Measurements from ENCODE around the gene DYNC1H1.
"Not testable (repeated sequence)": the region's sequence is repeated elsewhere in the genome, so short reads cannot be mapped to it uniquely, and the experiment has no call there.

The DYNC1H1 gene

DNA sequence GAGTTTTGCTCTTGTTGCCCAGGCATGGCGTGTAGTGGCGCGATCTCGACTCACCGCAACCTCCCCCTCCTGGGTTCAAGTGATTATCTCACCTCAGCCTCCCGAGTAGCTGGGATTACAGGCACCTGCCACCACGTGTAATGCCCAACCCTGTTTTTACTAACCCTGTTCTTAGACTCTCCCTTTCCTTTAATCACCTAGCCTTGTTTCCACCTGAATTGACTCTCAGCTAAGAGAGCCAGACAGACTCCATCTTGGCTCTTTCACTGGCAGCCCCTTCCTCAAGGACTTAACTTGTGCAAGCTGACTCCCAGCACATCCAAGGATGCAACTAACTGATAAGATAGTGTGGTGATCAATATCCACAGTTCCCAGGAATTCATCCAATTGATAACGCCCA lies 100.2 kb downstream of the DYNC1H1 start:
- not testable (repeated sequence) for DNase-seq (ENCODE audit: low spot score)

DNA sequence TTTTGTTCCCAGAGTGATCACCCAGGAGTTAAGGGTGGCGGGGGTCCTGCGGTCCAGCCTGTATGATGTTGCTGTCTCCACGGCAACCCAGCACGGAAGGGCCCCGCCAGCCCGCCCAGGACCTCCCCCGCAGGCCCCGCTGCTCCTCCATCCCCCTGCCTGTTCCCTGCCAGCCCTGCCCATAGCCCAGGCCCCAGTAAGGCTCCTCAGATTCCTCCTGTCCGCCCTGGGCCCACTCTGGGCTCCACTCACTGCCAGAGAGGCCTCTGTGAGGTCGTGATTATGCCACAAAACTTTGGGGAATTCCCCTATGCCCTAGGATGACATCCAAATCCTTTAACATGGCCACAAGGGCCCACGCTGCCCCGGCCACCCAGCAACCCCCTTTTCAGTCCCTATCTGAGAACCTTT lies 101.7 kb downstream of the DYNC1H1 start:
- no peak for DNase-seq (ENCODE audit: low spot score)

DNA sequence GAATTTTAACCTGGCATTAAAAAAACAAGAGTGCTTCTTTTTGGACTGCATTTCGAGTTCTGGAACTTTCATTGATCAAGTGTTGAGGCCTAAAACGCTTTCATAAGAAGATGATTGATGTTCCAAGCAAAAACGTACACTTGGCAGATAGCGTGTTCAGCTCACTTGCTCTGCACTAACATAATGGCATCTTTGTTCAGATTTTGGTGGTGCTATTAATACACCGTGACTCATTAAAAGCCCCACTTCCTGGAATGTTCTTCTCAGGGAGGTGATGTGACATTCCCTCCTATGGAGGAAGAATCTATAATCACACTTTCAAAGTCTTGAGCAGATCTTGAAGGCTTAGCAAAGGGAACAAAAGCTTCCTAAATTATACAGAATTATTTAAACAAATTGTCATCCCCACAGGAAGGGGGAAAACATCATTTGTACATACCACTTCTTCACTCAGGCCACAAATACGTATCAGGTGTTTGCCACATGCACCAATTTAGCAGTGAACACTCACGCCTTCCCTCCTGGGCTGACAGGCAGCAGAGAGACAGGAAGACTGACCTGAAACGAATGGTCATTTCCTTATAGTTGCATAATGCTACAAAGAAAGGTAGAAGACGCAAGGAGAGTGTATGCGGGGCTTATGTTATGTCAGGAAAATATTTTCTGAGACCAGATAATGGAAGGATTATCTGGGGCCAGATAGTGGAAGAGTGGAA lies 107.1 kb downstream of the DYNC1H1 start:
- DNase-seq (ENCODE audit: low spot score): no peak

DNA sequence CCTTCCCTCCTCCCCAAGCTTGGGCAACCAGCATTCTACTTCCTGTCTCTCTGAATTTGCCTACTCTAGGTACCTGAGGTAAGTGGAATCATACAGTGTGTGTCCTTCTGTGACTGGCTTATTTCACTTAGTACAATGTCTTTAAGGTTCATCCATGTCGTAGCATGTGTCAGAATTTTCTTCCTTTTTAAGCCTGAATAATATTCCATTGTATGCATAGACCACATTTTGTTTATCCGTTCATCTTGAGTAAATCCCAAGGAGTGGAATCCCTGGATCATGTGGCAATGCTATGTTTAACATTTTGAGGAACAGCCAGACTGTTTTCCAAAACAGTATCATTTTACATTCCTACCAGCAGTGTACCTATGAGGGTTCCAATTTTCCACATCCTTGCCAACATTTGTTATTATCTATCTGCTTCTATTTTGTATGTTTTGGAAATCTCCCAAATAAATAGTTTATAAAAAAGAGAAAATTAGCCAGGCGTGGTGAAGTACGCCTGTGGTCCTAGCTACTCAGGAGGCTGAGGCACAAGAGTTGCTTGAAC lies 110.1 kb downstream of the DYNC1H1 start:
- no peak for DNase-seq (ENCODE audit: low spot score)

DNA sequence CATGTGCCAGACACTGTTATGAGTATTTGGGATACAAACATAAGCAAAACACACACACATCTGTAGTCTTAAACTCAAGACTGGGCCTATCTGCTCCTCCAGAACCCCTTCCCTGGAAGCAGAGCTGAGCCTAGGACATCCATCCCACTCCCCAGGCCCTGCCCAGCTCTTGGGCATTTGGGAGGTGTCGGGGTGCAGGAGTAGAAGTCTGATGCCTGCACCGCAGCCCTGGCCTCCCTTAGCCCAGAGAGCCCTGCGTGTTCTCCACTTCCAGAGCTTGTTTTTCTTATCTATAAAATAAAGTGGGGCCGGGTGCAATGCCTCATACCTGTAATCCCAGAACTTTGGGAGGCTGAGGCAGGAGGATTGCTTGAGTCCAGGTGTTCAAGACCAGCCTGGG lies 110.8 kb downstream of the DYNC1H1 start:
- DNase-seq (ENCODE audit: low spot score): no peak

DNA sequence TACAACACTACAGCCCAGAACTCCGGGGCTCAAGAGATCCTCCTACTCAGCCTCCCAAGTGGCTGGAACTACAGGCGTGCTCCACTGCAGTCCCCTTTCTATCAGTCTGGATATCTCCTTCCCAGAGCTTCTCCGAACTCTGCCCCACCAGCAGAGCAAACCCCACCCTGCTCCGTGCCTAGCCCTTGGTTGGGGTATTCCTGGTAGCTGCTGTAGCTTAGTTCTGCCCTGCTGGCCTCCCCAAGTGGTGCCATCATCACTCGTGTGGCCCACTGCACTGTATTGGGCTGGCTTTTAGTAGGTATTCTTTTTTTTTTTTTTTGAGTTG lies 113.0 kb downstream of the DYNC1H1 start:
- DNase-seq (ENCODE audit: low spot score): no peak

DNA sequence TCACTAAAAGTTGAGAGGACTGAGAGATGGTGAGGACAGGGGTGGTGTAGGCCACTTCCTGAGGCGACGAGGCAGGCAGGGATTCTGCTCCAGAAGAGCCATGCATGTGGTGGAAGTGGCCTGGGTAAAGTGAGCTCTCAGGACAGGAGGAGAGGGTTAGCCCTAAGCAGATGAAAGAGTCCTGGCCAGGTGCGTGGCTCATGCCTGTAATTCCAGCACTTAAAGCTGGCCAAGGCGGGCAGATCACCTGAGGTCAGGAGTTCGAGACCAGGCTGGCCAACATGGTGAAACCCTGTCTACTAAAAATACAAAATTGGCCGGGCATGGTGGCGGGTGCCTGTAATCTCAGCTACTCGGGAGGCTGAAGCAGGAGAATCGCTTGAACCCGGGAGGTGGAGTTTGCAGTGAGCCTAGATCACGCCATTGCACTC lies 114.0 kb downstream of the DYNC1H1 start:
- not testable (repeated sequence) for DNase-seq (ENCODE audit: low spot score)

DNA sequence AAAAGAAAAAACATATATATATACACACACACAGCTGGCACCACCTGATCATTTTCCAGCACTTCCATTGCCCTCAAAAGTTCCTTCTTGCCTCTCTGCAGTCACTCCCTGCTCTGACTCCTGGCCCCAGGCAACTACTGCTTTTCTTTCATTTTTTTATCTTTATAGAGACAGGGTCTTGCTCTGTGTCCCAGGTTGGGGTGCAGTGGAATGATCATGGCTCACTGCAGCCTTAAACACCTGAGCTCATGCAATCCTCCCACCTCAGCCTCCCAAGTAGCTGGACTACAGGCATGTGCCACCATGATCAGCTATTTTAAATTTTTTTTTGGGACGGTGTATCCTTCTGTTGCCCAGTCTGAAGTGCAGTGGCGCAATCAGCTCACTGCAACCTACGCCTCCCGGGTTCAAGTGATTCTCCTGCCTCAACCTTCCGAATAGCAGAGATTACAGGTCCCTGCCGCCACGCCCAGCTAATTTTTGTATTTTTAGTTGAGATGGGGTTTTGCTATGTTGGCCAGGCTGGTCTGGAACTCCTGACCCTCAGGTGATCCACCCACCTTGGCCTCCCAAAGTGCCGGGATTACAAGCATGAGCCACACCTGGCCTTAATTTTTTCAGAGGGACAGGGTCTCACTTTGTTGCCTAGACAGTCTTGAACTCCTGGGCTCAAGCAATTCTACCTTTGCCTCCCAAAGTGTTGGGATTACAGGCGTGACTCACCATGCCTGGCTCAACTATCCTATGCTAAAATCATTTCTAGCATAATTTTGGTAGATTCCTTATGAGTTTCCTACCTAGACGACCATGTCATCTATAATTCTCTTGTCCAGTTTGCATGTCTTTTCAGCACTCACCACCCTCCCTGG lies 114.7 kb downstream of the DYNC1H1 start:
- DNase-seq (ENCODE audit: low spot score): no peak

DNA sequence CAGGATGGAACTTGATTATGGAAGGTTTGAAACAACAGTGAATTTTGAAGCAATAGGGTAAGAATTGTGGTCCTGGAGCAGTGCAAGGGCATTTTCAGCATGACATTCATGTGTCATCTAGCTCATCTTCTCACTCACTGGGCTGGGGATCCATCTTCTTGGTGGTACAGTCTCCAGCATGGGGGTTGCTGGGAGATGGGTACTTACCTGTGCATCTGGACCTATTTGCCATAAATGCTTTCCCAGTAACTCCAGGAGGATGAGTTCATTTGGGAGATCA lies 115.3 kb downstream of the DYNC1H1 start:
- DNase-seq (ENCODE audit: low spot score): no peak

DNA sequence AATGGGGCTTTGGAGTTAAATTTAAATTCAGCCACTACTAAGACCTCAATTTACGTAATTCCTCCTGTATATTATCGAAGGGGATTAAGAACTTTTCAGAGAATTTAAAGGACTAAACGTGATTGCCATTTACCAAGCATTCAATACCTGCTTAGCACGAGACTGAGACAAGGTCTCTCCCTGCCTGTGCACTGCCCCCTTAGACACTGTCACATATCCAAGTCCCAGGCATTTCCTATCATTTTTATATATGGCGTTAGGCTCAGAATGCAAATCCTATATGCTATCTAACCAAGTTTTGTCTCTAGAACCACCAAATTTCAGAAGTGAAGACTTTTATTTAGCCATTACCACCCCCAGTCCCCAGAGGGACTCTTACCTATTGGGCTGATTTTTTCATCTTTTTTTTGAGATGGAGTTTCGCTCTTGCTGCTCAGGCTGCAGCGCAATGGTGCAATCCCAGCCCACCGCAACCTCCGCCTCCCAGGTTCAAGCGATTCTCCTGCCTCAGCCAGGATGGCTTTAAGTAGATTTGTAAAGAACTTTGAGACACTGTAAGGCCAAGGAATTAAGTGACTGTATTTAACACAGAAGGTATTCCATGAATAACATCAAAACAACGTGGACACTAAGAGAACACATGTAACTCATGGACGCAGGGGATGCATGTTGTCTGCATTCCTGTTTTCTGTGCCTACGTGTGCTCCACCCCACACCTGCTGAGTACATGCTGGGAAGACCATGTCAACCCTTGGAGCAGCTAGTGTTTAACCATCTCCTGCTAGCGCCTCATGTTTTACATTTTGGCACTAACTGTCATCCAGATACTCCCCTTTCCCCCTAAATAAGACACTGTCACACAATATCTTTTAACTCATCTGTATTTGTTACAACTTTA lies 116.1 kb downstream of the DYNC1H1 start:
- no peak for DNase-seq (ENCODE audit: low spot score)

DNA sequence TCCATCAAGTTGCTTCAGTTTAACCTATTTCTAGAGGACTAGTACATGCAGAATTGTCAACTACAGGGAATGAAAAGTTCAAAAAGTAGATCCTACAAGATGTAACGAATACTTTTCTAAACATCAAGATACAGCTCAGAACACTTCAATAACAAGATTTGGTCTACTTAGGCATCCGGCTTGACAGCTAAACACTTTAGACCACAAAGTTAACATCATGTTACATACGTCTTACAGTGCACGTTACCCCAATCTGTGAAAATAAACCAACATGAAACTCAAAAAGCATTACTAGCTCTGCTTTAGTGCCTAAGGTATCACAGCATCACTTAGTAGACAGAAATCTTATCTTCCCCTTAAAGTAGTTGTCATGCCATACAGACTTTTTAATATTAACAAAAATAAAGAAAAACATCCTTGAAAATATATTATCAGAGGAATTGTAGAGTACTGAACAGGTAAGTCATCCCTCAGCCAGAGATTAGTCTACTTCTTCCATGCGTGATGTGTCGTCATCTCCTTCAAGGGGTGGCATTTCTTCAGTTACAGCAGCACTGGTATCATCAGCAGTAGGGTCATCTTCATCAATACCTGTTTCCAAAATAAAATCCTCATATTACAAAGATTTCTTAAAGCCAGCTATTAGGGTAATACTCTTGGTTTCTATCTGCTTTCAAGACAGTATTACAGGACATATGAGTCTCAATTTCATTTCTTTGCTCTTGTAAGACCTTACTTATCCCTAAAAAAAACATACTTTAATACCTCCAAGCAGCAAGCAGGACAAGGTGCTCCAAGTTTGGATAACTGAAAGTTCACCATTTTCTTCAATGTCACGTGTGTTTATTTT lies 117.1 kb downstream of the DYNC1H1 start:
- DNase-seq (ENCODE audit: low spot score): no peak

DNA sequence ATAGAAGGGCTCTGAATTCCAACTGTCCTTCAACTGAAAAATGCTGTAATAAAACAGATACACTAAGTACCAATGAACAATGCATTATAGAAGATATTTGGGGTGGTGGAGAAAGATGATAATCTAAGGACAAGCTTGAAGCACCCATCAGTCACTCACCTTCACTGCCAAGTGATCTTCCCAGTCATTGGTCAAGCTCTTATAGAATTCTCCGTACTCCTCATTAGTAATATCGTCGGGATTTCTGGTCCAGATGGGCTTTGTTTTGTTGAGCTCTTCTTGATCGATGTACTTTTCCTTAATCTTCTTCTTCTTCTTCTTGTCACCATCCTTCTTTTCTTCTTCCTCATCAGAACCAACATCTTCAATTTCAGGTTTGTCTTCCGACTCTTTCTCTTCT lies 120.1 kb downstream of the DYNC1H1 start:
- not testable (repeated sequence) for DNase-seq (ENCODE audit: low spot score)

DNA sequence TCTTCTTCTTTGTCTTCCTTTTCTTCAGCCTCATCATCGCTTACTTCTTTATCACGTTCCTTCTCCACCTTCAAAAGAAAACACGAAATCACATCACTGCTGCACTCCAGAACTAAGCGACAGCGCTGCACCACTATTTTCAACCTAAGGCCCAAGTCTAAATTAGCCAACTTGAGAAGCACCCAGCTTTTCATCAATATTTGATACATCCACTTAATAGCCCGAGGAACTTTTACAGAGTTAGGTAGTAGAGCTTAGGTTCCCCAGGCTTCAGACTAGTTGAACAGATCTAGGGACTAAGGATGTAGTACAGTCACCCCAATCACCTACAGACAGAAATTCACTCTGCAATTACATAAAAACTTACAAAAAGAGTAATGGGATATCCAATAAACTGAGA lies 120.6 kb downstream of the DYNC1H1 start:
- DNase-seq (ENCODE audit: low spot score): no peak

DNA sequence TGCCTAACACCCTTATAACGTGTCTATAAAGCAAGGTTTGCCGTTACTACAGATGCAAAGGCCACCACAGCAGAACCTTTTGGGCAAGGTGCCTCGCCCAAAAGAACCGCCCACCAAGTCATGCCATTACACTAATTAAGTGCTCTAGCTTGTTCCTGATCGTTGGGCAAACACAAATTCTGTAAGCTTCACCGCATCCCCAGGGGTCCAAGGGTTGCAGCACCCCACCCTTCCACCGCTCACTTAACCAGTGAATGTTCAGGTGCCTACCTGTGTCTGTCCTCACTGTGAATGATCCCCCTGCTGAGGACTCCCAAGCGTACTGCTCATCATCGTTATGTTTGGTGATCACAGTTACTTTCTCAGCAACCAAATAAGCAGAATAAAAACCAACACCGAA lies 121.1 kb downstream of the DYNC1H1 start:
- DNase-seq (ENCODE audit: low spot score): no peak

DNA sequence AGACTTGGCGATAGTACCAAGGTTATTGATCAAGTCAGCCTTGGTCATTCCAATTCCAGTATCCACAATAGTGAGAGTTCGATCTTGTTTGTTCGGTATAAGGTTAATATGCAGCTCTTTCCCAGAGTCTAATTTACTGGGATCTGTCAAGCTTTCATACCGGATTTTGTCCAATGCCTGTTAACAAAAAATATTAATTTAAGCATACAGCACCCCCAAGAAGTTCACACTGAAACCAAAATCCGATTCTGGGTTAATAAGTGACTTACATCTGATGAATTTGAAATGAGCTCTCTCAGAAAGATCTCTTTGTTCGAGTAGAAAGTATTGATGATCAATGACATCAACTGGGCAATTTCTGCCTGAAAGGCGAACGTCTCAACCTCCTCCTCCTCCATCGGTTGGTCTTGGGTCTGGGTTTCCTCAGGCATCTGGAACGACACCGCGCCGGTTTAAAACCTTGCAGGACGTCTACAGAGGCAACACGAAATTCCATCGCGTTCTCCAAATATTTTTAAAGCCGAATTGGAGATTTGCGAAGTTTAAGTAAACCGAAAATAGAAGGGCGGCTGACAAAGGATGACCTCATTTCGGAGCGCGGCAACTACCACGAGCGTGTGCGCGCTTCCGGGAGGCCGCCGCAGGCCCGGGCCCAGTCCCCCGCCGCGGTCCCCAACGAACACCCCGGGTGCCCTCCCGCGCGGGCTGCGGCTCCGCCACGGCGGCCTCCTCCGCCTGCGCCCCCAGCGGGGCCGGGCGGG lies 121.8 kb downstream of the DYNC1H1 start:
- DNase-seq (ENCODE audit: low spot score): peak; percentile 58

DNA sequence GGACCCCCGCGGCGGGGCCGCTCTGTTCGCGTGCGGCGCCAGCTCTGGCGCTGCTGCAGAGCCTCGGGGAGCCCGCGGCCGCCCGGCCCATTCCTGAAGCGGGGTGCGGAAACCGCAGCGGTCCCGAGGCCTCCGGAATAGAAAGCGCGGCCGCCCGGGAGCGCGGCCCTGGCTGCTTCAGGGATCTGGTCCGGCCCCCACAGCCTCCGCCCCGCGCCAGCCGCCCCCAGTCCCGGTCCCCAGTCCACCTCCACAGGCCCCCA lies 122.3 kb downstream of the DYNC1H1 start:
- DNase-seq (ENCODE audit: low spot score): no peak

DNA sequence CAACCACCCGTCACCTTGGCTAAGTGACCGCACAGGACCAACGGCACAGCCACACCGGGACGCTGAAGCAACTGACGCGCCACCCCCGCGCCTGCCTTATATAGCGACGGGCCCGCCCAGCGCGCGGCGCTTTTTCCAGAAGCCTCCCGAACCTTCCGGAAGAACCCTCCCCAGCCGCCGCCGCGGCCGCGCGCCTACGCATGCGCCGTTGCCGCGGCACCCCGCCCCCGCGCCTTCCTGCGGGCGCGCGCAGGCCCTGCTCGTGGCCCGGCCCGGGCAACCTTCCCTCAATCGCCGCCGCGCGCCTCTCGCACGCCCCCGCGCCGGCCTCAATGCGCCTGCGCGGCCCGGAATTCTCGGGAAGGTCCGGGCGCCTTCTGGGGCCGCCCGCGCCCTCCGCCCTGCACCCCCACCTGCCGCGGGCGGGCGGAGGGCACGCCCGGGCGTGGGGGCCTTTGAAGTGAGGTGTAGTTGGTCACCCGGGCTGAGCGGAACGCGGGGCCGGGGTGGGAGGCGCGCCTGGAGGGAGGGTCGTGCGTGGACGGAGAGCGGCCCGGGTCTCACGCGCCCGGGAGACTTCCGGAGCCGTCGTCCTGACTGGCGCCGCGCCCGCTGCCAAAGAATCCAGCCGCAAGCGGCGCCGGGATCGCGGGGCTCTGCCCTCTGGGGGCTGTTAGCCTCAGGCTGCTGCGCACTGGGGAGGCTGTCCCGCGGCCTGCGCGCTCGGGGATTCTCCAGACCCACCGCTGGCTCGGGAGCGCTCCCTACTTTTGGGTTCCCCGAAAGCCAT lies 122.8 kb downstream of the DYNC1H1 start, which contains the start of gene HSP90AA1:
TSS of gene HSP90AA1 (minus strand) at position 73 of the 790 bp plus-strand sequence. CDS start 666 bp downstream, outside the sequence.
- DNase-seq (ENCODE audit: low spot score): peak; percentile 97

DNA sequence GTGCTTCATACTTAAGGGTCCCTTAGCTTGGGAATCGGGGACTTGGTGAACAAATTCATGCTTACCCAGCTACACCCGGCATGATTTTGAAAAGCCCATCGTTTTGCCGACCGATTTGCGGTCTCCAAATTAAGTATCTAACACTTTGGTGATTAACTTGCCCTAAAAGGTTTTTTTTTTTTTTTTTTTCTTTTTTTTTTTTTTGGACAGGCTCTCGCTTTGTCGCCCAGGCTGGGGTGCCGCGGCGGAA lies 123.3 kb downstream of the DYNC1H1 start:
- no peak for DNase-seq (ENCODE audit: low spot score)

DNA sequence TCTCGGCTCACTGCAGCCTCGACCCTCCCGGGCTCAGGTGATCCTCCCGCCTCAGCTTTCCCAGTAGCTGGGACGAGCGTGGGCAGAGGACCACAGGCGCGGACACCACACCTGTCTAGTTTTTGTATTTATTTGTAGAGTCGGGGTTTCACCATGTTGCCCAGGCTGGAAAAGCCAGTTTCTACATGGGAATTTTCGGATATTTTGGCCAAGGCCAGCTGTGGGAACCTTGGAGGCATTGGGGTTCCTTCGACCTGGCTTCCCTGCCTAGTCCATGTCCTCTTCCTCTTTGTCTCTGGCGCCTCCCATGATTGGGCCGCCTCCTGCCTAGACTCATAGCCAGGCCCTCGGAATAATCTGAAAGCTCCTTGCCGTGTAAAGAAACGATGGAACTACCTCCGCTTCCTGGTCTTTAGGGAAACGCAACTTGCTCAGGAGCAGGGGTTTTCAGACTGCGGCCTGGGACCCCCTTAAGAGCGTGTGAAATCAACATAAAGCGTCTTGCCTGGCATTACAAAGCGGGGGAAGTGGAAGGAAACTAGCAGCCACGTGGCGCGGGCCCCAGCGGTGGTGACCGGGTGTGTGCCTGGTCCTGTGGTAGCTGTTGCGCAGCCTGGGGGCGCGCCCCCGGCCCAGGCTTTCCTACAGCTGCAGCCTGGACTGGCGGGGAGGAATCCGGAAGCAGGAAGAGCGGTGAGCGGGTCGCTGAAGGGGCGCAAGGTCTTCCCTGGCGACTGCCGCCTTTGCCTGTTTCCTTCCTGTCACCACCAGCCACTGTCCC lies 123.8 kb downstream of the DYNC1H1 start:
- DNase-seq (ENCODE audit: low spot score): peak; percentile 63

Measured in iPS-NIHi11 (cell line).